HG02885 (cell line): ENCODE measurements around the gene AP2S1.
"Not testable (repeated sequence)": the region's sequence is repeated elsewhere in the genome, so short reads cannot be mapped to it uniquely, and the experiment has no call there.

Experiments used
- ATAC-seq: cut with Tn5 transposase; IDR thresholded peaks from one replicate; pipeline ENCODE4 v1.9.1; 2021; ENCODE audit warnings: mild to moderate bottlenecking; ENCODE audit not compliant: unreplicated experiment, poor library complexity

AP2S1 gene

GRCh38 chr19:46812977-46813838, 37.4 kb downstream of the AP2S1 start:
- no peak for ATAC-seq

- ATAC-seq, result no peak
Measured at GRCh38 chr19:46809534-46810272, 40.9 kb downstream of the AP2S1 start.

- no peak for ATAC-seq
Measured at GRCh38 chr19:46806656-46807055, 44.0 kb downstream of the AP2S1 start.

GRCh38 chr19:46804432-46804831, 46.2 kb downstream of the AP2S1 start:
- not testable (repeated sequence) for ATAC-seq

GRCh38 chr19:46803555-46803954, 47.1 kb downstream of the AP2S1 start:
- ATAC-seq, result no peak

- ATAC-seq, result no peak
Measured at GRCh38 chr19:46802152-46802551, 48.5 kb downstream of the AP2S1 start.

GRCh38 chr19:46798713-46799112, 51.9 kb downstream of the AP2S1 start:
- ATAC-seq, result no peak

- no peak for ATAC-seq
Measured at GRCh38 chr19:46797881-46798280, 52.8 kb downstream of the AP2S1 start.

- no peak for ATAC-seq
Measured at GRCh38 chr19:46791944-46792343, 58.7 kb downstream of the AP2S1 start.

GRCh38 chr19:46789371-46789770, 61.3 kb downstream of the AP2S1 start:
- ATAC-seq, result no peak

GRCh38 chr19:46788968-46789338, 61.7 kb downstream of the AP2S1 start:
- ATAC-seq, result no peak

GRCh38 chr19:46788262-46788967, 62.2 kb downstream of the AP2S1 start, which contains the start of gene SLC1A5:
Gene SLC1A5 (minus strand): TSS chr19:46788594. CDS start chr19:46787965, 629 bp downstream.
- ATAC-seq, result peak; percentile 70
